Measurements from ENCODE around the gene TOX4. TPM values are rescaled to one million over a fixed set of nuclear protein-coding genes. Genes with fewer than 3 reads are reported as not detected.

Gene TOX4
- total and polyA plus RNA-seq, 9 of the 15 experiments (the other 6 are each of a cell fraction or from before 2014, with no cell fraction given) = 9.9 to 76.5 (median 41.0) TPM

- TF ChIP-seq JUN (IDR thresholded peaks at IDR 0.05; ENCODE audit: borderline replicate concordance, low read depth, low read length) (no peak), JUN (CRISPR knock-in tag; IDR thresholded peaks at IDR 0.05; ENCODE audit: borderline replicate concordance) (no peak), MED1 (CRISPR knock-in tag; IDR thresholded peaks at IDR 0.05; ENCODE audit: borderline replicate concordance) (no peak), GTF2E2 (tag; IDR thresholded peaks at IDR 0.05) (0 out of 2 replicates have a peak, but pooled peaks have one; percentile 44), GATAD2A (IDR thresholded peaks at IDR 0.05) (no peak), ZNF134 (CRISPR knock-in tag; conservative IDR thresholded peaks at IDR 0.05) (no peak), ATF7 (IDR thresholded peaks at IDR 0.05) (peak; percentile 98), TARDBP (IDR thresholded peaks at IDR 0.05) (no peak), CSDE1 (IDR thresholded peaks at IDR 0.05) (no peak), ZBTB11 (CRISPR knock-in tag; IDR thresholded peaks at IDR 0.05) (no peak), HMGXB4 (CRISPR knock-in tag; IDR thresholded peaks at IDR 0.05) (no peak)
- TF ChIP-seq, protein P1, sequence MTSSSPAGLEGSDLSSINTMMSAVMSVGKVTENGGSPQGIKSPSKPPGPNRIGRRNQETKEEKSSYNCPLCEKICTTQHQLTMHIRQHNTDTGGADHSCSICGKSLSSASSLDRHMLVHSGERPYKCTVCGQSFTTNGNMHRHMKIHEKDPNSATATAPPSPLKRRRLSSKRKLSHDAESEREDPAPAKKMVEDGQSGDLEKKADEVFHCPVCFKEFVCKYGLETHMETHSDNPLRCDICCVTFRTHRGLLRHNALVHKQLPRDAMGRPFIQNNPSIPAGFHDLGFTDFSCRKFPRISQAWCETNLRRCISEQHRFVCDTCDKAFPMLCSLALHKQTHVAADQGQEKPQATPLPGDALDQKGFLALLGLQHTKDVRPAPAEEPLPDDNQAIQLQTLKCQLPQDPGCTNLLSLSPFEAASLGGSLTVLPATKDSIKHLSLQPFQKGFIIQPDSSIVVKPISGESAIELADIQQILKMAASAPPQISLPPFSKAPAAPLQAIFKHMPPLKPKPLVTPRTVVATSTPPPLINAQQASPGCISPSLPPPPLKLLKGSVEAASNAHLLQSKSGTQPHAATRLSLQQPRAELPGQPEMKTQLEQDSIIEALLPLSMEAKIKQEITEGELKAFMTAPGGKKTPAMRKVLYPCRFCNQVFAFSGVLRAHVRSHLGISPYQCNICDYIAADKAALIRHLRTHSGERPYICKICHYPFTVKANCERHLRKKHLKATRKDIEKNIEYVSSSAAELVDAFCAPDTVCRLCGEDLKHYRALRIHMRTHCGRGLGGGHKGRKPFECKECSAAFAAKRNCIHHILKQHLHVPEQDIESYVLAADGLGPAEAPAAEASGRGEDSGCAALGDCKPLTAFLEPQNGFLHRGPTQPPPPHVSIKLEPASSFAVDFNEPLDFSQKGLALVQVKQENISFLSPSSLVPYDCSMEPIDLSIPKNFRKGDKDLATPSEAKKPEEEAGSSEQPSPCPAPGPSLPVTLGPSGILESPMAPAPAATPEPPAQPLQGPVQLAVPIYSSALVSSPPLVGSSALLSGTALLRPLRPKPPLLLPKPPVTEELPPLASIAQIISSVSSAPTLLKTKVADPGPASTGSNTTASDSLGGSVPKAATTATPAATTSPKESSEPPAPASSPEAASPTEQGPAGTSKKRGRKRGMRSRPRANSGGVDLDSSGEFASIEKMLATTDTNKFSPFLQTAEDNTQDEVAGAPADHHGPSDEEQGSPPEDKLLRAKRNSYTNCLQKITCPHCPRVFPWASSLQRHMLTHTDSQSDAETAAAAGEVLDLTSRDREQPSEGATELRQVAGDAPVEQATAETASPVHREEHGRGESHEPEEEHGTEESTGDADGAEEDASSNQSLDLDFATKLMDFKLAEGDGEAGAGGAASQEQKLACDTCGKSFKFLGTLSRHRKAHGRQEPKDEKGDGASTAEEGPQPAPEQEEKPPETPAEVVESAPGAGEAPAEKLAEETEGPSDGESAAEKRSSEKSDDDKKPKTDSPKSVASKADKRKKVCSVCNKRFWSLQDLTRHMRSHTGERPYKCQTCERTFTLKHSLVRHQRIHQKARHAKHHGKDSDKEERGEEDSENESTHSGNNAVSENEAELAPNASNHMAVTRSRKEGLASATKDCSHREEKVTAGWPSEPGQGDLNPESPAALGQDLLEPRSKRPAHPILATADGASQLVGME (CRISPR knock-in tag; IDR thresholded peaks at IDR 0.05) = no peak
- TF ChIP-seq, protein P2, sequence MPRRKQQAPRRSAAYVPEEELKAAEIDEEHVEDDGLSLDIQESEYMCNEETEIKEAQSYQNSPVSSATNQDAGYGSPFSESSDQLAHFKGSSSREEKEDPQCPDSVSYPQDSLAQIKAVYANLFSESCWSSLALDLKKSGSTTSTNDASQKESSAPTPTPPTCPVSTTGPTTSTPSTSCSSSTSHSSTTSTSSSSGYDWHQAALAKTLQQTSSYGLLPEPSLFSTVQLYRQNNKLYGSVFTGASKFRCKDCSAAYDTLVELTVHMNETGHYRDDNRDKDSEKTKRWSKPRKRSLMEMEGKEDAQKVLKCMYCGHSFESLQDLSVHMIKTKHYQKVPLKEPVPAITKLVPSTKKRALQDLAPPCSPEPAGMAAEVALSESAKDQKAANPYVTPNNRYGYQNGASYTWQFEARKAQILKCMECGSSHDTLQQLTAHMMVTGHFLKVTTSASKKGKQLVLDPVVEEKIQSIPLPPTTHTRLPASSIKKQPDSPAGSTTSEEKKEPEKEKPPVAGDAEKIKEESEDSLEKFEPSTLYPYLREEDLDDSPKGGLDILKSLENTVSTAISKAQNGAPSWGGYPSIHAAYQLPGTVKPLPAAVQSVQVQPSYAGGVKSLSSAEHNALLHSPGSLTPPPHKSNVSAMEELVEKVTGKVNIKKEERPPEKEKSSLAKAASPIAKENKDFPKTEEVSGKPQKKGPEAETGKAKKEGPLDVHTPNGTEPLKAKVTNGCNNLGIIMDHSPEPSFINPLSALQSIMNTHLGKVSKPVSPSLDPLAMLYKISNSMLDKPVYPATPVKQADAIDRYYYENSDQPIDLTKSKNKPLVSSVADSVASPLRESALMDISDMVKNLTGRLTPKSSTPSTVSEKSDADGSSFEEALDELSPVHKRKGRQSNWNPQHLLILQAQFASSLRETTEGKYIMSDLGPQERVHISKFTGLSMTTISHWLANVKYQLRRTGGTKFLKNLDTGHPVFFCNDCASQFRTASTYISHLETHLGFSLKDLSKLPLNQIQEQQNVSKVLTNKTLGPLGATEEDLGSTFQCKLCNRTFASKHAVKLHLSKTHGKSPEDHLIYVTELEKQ (CRISPR knock-in tag; IDR thresholded peaks at IDR 0.05) = no peak
Observed at GRCh38 chr14:21475767-21476522, 1.1 kb upstream of the TOX4 start (continued).
